Adipocyte (in vitro differentiated cells): ENCODE data around the gene GTF2F1.

Experiments
- DNase-seq: peaks from one replicate; pipeline ENCODE4 v3.0.0-alpha.2; 2015; ENCODE audit warnings: low read depth
- H3K27me3 ChIP-seq: replicated peaks from 2 replicates; pipeline ENCODE4 v1.7.0; 2013; ENCODE audit warnings: mild to moderate bottlenecking, low read length, moderate library complexity; ENCODE audit not compliant: control insufficient read depth, insufficient read depth
- H3K36me3 ChIP-seq: 2 replicates; pipeline ENCODE4 v1.7.0; 2013; ENCODE audit warnings: low read length, mild to moderate bottlenecking, moderate library complexity; ENCODE audit not compliant: control insufficient read depth, insufficient read depth, severe bottlenecking
- H3K4me1 ChIP-seq: 2 replicates; pipeline ENCODE4 v1.7.0; 2013; ENCODE audit warnings: mild to moderate bottlenecking, low read length, moderate library complexity; ENCODE audit not compliant: control insufficient read depth, insufficient read depth
- H3K4me3 ChIP-seq: 2 replicates; pipeline ENCODE4 v1.7.0; 2013; ENCODE audit warnings: mild to moderate bottlenecking, low read length, moderate library complexity
- H3K9ac ChIP-seq: 2 replicates; pipeline ENCODE4 v1.7.0; 2013; ENCODE audit warnings: mild to moderate bottlenecking, low read length, moderate library complexity
- H3K9me3 ChIP-seq: 2 replicates; pipeline ENCODE4 v1.7.0; 2013; ENCODE audit warnings: mild to moderate bottlenecking, low read length, moderate library complexity; ENCODE audit not compliant: control insufficient read depth

GTF2F1 gene

DNA sequence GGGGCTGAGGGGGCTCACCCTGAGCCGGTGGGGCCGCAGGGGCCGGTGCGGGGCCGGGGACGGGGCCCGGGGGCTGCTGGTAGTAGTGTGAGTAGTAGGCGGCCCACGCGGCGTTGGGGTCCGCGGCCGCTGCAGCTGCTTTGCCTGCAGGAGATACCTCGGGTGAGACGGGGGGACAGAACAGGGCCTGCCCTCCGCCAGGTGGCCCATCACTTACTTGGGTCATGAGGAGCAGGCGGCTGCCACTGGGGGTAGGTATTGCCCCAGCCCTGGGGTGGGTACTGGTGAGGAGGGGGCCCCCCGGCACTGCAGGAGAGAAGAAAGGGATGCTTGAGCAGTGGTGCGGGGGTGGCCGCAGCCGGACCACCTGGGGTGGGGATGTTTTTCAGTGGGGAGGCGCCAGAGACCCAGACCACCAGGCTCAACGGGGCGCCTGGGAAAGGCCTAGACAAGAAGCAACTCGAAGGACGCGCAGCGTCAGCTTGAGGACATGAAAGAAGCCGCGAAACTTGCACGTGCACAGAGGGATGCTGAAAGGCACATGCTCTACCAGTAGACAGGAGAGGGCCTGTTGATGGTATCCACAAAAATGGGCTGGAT, 22.7 kb upstream of the GTF2F1 start:
- Histone ChIP-seq H3K36me3 (peaks cover 65% of the 10 kb centered on the region), H3K4me1 (peaks cover 3% of the 10 kb centered on the region)
- no peak for DNase-seq

DNA sequence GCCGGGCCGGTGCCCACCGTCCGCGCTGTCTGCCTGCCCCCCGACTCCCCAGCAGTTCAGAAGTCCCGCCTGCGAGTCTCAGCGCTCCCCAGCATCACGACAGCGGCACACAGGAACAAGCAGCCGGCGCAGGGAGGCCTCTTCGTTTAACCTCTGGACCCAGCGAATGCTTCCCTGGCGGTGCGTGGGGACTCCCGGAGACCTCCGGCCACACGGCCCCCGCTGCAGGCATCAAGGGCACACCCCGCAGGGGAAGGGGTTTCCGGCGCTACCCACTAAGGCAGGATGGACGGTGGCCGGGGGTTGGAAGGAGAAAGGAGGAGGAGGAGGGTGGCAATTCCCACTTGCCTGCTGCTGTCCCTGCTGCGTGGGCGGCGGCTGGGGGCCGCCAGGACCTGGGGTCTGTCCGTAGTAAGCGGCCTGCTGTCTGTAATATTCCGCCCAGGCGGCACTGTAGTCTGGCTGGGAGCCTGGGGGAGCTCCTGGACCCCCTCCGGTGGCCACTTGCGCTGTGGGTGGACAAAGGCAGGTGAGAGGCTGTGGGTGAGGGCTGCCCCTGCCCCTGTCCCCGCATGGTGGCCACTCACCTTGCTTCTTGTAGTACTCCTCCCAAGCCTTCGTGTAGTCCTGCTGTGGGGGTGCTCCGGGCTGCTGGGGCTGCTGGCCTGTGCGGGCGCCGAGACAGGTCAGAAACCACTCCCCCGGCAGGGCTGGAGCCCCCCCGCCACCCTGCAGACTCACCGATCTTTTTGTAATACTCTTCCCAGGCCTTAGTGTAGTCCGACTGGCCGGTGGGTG, 22.0 kb upstream of the GTF2F1 start:
- H3K36me3 ChIP-seq = peaks cover 58% of the 10 kb centered on the region

More for the DNA sequence above, 22.7 kb upstream of the GTF2F1 start:
- Histone ChIP-seq H3K27me3 (no peaks in the 10 kb centered on the region), H3K9ac (no peak overlapping the region), H3K9me3 (no peaks in the 10 kb centered on the region), H3K4me3 (no peak overlapping the region)

DNA sequence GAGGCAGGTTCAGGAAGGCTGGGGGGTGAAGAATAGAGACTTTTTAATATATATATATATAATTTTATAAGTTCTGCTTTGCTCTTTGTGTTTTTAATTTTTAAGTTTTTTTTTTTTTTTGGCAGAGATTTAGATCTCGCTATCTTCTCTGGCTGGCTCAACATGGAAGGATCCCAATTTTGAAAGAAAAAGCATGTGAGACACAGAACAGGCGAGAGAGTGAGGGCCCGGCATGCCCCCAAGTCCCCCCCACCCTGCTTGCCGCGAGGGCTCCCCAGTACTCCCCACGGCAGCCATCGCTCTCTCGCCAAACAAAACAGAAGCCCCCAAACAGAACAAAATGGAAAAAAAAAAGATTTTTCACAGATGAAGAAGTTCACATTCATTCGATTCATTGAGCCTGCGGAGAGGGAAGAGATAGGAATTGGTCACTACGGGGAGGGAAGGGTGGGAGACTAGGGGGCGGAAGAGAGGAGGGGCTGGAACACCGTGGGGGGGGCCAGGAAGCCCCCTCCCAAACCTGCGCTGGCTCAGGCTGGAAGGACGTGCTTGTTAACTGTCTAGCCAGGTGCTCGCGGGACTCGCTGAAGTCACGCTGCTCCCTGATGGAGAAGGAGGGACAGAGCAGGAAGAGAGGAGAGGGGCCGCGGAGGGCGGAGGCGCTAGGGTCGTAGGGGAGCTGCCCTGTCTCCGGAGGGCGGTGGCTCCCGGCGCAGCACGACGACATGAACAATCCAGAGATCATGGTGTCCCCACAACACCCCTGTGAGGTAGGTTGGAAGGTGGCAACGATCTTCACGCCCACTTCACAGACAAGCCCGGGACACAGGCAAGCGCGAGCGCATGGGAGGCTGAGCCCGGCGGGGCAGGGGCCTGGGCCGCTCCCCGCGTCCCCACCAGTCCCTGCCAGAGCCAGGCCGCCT, 21.0 kb upstream of the GTF2F1 start:
- Histone ChIP-seq H3K9me3 (no peaks in the 10 kb centered on the region), H3K4me3 (no peak overlapping the region), H3K9ac (no peak overlapping the region), H3K27me3 (no peaks in the 10 kb centered on the region), H3K36me3 (peaks cover 48% of the 10 kb centered on the region), H3K4me1 (no peaks in the 10 kb centered on the region)
- DNase-seq = no peak

More for the DNA sequence above, 22.0 kb upstream of the GTF2F1 start:
- Histone ChIP-seq H3K4me1 (no peaks in the 10 kb centered on the region), H3K9ac (no peak overlapping the region), H3K4me3 (no peak overlapping the region), H3K9me3 (no peaks in the 10 kb centered on the region), H3K27me3 (no peaks in the 10 kb centered on the region)
- DNase-seq = no peak

DNA sequence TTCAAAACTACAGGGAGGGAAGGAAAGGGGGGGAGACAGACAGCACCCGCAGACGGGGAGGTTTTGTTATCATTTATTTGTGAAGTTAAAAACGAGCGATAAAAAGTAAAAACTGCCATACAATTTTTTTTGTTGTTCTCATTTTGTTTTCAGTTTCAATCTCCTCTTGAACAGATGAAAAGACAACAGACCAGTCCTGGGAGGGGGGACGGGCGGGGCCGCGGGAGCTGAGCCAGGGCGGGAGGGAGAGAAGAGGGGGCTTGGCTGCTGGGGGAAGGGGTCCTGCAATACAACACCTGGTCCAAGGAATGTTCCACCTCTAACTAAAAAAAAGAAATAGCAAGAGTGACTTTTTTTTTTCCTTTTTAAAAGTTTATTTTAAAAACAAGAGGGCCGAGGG, 20.3 kb upstream of the GTF2F1 start:
- no peaks in the 10 kb centered on the region for H3K27me3 ChIP-seq
- no peaks in the 10 kb centered on the region for H3K9me3 ChIP-seq
- no peak overlapping the region for H3K9ac ChIP-seq
- DNase-seq = no peak
- peaks cover 41% of the 10 kb centered on the region for H3K36me3 ChIP-seq
- no peaks in the 10 kb centered on the region for H3K4me1 ChIP-seq
- no peak overlapping the region for H3K4me3 ChIP-seq

DNA sequence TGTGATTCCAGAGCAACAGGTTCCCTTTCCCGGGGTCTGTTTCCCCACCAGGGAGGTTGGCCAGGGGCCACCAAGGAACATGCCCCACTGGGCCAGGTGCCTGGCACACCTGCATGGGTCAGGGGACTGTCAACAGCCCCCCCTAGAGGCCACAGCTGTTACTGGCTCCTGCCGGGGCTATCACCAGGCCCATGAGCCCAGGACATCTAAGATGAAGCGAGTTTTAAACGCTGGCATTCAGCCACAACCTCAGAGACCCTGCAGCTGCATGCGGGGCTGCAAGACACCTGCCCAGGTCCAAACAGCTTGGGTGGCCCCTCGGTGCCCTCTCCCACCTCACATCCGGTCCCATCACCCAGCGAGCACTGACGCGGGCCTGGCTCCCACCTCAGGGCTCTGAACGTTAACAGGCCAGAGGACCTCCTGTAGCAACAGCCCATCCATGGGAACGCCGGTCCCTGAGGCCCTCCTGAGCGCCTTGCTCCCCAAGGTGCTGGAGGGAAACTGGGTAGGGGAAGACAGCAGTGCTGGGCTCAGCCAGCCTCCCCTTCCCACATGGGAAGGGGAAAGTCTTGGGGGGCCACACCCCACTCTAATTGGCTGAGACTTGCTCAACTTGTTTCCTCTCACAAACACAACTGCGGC, 19.6 kb upstream of the GTF2F1 start:
- H3K27me3 ChIP-seq = no peaks in the 10 kb centered on the region
- H3K9me3 ChIP-seq = no peaks in the 10 kb centered on the region
- peak; percentile 22 for DNase-seq
- H3K4me3 ChIP-seq = no peak overlapping the region
- no peak overlapping the region for H3K9ac ChIP-seq
- no peaks in the 10 kb centered on the region for H3K4me1 ChIP-seq
- H3K36me3 ChIP-seq = peaks cover 34% of the 10 kb centered on the region

DNA sequence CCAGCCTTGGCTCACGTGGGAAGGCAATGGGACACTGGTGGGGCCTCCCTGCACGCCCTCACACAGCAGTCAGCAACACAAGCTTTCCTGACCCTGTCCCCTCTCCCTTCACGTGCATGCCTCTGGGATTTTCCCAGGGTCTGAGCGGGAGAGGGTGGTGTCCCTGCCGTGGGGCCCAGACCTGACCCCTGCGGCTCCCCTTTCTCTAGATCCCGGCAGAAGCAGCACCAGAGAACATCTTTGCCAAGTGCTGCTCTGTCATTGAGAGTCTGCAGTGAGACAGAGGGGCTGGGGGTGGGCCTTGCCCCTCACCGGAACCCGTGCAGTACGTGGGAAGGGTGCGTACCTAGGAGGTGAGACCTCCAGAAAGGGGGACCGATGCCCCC, 19.1 kb upstream of the GTF2F1 start:
- Histone ChIP-seq H3K27me3 (no peaks in the 10 kb centered on the region), H3K4me3 (no peak overlapping the region), H3K9ac (no peak overlapping the region), H3K9me3 (no peaks in the 10 kb centered on the region), H3K4me1 (no peaks in the 10 kb centered on the region), H3K36me3 (peaks cover 29% of the 10 kb centered on the region)
- no peak for DNase-seq

DNA sequence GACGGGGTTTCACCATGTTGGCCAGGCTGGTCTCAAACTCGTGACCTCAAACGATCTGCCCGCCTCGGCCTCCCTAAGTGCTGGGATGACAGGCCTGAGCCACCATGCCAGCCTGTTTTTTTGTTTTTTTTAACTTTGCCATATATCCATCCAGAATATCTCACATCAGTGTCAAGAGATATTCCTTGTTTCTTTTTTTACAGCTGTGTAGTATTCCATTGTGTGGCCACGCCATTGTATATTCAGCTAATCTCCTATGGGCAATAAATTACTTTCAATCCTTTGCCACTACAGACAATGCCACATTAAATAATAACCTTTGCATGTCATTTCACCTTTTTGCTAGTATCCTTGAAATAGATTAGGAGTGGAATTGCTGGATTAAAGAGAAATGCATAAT, 16.4 kb upstream of the GTF2F1 start:
- DNase-seq = no peak
- H3K36me3 ChIP-seq = peaks cover 4% of the 10 kb centered on the region
- H3K4me3 ChIP-seq = no peak overlapping the region
- H3K9ac ChIP-seq = no peak overlapping the region
- H3K9me3 ChIP-seq = no peaks in the 10 kb centered on the region
- H3K27me3 ChIP-seq = no peaks in the 10 kb centered on the region
- no peaks in the 10 kb centered on the region for H3K4me1 ChIP-seq

DNA sequence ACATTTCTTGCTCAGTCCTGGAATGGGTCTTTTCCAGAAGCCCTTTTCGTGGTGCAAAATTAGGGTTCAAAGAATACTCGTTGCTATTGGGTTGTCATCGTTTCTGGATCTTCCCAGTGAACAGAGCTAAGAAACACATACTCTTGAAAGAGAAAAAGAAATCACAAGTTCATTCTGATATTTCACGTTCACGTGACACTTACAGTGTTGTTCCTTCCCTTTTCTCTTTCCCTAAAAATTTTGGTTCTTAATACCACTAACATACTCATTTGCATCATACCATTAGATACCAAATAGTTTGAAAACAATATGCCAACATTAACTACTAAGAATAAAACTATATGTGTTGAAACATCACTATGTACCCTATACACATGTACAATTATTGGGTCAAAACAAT, 13.4 kb upstream of the GTF2F1 start:
- Histone ChIP-seq H3K4me1 (no peaks in the 10 kb centered on the region), H3K9me3 (no peaks in the 10 kb centered on the region), H3K27me3 (no peaks in the 10 kb centered on the region), H3K36me3 (no peaks in the 10 kb centered on the region), H3K4me3 (no peak overlapping the region), H3K9ac (no peak overlapping the region)
- DNase-seq = no peak

DNA sequence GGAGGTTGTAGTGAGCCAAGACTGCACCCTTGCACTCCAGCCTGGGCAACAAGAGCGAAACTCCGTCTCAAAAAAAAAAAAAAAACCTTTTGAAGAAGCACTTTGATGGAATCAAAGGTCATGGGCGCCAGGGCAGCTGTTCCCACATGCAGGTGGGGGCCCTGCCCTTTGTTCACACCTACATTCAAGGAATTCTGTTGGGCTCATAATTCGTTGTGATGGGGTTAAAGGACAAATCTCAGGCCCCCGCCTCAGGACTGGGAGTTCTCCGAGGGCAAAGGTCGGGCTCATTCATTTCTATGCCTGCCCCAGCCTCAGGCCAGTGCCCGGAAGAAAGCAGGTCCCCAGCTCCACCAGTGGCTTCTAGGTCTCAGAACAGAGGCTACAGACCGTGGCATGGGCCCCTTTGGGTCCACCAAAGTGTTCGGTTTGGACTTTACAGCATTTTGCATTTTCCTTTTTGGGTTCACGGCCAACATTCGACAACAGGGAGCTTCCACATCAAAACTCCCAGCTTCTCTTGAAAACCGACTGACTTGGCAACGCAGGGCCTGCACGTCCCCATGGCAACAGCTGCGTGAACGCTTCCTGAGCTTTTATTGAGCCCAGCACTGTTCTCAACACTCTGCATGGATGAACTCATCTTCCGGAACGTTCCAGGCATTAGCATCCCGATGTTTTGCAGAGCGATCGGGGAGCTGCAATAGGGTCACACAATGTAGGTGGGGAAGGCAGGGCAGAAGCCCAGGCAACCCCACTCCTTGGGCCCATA, 10.1 kb upstream of the GTF2F1 start:
- H3K4me3 ChIP-seq = no peak overlapping the region
- no peaks in the 10 kb centered on the region for H3K27me3 ChIP-seq
- H3K9me3 ChIP-seq = no peaks in the 10 kb centered on the region
- peak; percentile 47 for DNase-seq
- H3K36me3 ChIP-seq = no peaks in the 10 kb centered on the region
- no peak overlapping the region for H3K9ac ChIP-seq
- no peaks in the 10 kb centered on the region for H3K4me1 ChIP-seq

DNA sequence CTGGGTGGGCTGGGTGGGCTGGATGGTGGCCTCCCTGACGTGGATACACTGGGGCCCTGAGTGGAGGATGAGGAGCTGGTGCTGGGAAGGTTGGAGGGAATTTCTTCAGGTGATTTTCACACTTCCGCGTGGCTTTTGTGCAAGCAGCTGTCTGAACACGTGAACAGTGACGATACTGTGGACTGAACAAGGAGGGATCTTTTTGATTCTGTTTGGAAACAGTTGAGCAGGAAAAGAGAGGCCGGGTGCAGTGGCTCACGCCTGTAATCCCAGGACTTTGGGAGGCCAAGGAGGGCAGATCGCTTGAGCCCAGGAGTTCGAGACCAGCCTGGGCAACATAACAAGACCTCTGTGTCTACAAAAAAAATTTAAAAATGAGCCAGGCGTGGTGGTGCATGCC, 9.1 kb upstream of the GTF2F1 start:
- Histone ChIP-seq H3K9ac (no peak overlapping the region), H3K9me3 (no peaks in the 10 kb centered on the region), H3K4me3 (no peak overlapping the region), H3K36me3 (no peaks in the 10 kb centered on the region), H3K4me1 (no peaks in the 10 kb centered on the region), H3K27me3 (no peaks in the 10 kb centered on the region)
- DNase-seq = no peak
